22Rv1 (cell line): ENCODE data around the gene MEG3.

Source experiments
- H3K27ac ChIP-seq: fragments of 450-650 bp; 2 replicates; pipeline ENCODE4 v1.5.1; 2017
- CTCF ChIP-seq: fragments of 450-650 bp; IDR thresholded peaks from 2 replicates; pipeline ENCODE4 v1.5.1; 2017; ENCODE audit warnings: mild to moderate bottlenecking
- ZFX ChIP-seq: fragments of 450-650 bp; IDR thresholded peaks from 2 replicates; pipeline ENCODE4 v1.6.1; 2017; ENCODE audit warnings: antibody characterized with exemption, borderline replicate concordance

MEG3 gene

GRCh38 chr14:100854435-100854834 is 28.5 kb downstream of the MEG3 start:
- H3K27ac ChIP-seq, result no peak overlapping the region
- TF ChIP-seq CTCF (no peak), ZFX (no peak)

- TF ChIP-seq CTCF, result no peak
- no peak for TF ChIP-seq ZFX
- H3K27ac ChIP-seq, result no peak overlapping the region
Measured at GRCh38 chr14:100855256-100855930, 29.5 kb downstream of the MEG3 start.

GRCh38 chr14:100856056-100856950 is 30.4 kb downstream of the MEG3 start:
- no peak overlapping the region for H3K27ac ChIP-seq
- TF ChIP-seq ZFX (no peak), CTCF (no peak)

GRCh38 chr14:100857233-100857922 is 31.5 kb downstream of the MEG3 start:
- TF ChIP-seq ZFX (no peak), CTCF (no peak)
- no peak overlapping the region for H3K27ac ChIP-seq

- no peak overlapping the region for H3K27ac ChIP-seq
Measured at GRCh38 chr14:100857923-100858837, 32.3 kb downstream of the MEG3 start.

More at GRCh38 chr14:100857923-100858837, 32.3 kb downstream of the MEG3 start:
- TF ChIP-seq ZFX (no peak), CTCF (no peak)
